Astrocyte (in vitro differentiated cells and primary cell): ENCODE results near the gene NAA15. TPM values are rescaled to one million over a fixed set of nuclear protein-coding genes. Genes with fewer than 3 reads are reported as not detected.

ENCODE experiments used
- DNase-seq: peaks from one replicate; pipeline ENCODE4 v3.0.0-alpha.2; 2010; ENCODE audit warnings: low read depth
- FAIRE-seq: peaks from 2 replicates; lab custom pipeline; 2011; peaks lifted over from hg19 to GRCh38; lab: Jason Lieb, UNC
- H2AFZ ChIP-seq: 2 replicates; pipeline ENCODE4 v1.6.0; 2012; ENCODE audit warnings: low read depth, low read length, inconsistent platforms
- H3K27ac ChIP-seq: 2 replicates; pipeline ENCODE4 v1.5.1; 2011; ENCODE audit warnings: low read depth, low read length, inconsistent platforms
- H3K27me3 ChIP-seq: 2 replicates; pipeline ENCODE4 v1.6.0; 2011; ENCODE audit warnings: low read length, inconsistent platforms; ENCODE audit not compliant: insufficient read depth
- H3K36me3 ChIP-seq: 2 replicates; pipeline ENCODE4 v1.5.1; 2011; ENCODE audit warnings: low read length, inconsistent platforms; ENCODE audit not compliant: insufficient read depth
- H3K4me1 ChIP-seq: 2 replicates; pipeline ENCODE4 v1.5.1; 2011; ENCODE audit warnings: low read length, inconsistent platforms; ENCODE audit not compliant: insufficient read depth
- H3K4me2 ChIP-seq: 2 replicates; pipeline ENCODE4 v1.6.0; 2012; ENCODE audit warnings: low read length, inconsistent platforms
- H3K4me3 ChIP-seq: 2 replicates; pipeline ENCODE4 v1.5.1; 2011; ENCODE audit warnings: low read depth, mild to moderate bottlenecking, low read length, inconsistent platforms; ENCODE audit not compliant: insufficient read depth
- H3K79me2 ChIP-seq: 2 replicates; pipeline ENCODE4 v1.6.0; 2012; ENCODE audit warnings: mild to moderate bottlenecking, low read length, inconsistent platforms; ENCODE audit not compliant: insufficient read depth
- H3K9ac ChIP-seq: 2 replicates; pipeline ENCODE4 v1.6.0; 2012; ENCODE audit warnings: mild to moderate bottlenecking, low read length, inconsistent platforms
- H3K9me3 ChIP-seq: 2 replicates; pipeline ENCODE4 v1.5.1; 2012; ENCODE audit warnings: low read depth, mild to moderate bottlenecking, low read length, inconsistent platforms; ENCODE audit not compliant: insufficient read depth
- H4K20me1 ChIP-seq: 2 replicates; pipeline ENCODE4 v1.6.0; 2012; ENCODE audit warnings: low read length, inconsistent platforms; ENCODE audit not compliant: insufficient read depth
- H3K27ac Mint-ChIP-seq: one replicate; pipeline ENCODE4 v1.8.0; 2021; ENCODE audit warnings: mild to moderate bottlenecking, mixed read lengths; ENCODE audit not compliant: unreplicated experiment
- H3K27me3 Mint-ChIP-seq: one replicate; pipeline ENCODE4 v1.8.0; 2021; ENCODE audit warnings: low read depth, mixed read lengths; ENCODE audit not compliant: unreplicated experiment
- H3K36me3 Mint-ChIP-seq: one replicate; pipeline ENCODE4 v1.8.0; 2021; ENCODE audit warnings: low read depth, mixed read lengths; ENCODE audit not compliant: unreplicated experiment
- H3K4me1 Mint-ChIP-seq: one replicate; pipeline ENCODE4 v1.8.0; 2021; ENCODE audit warnings: low read depth, mixed read lengths; ENCODE audit not compliant: unreplicated experiment
- H3K4me3 Mint-ChIP-seq: one replicate; pipeline ENCODE4 v1.8.0; 2021; ENCODE audit warnings: mild to moderate bottlenecking, moderate library complexity, mixed read lengths; ENCODE audit not compliant: unreplicated experiment
- H3K9me3 Mint-ChIP-seq: one replicate; pipeline ENCODE4 v1.8.0; 2021; ENCODE audit warnings: mild to moderate bottlenecking, mixed read lengths; ENCODE audit not compliant: unreplicated experiment
- EZH2 ChIP-seq: IDR thresholded peaks from 2 replicates; pipeline ENCODE4 v1.6.1; 2012; ENCODE audit warnings: mild to moderate bottlenecking, low read length, inconsistent platforms; ENCODE audit not compliant: insufficient read depth
- total RNA-seq: library from RNA; stranded (reverse); gene quantifications from 2 replicates; pipeline ENCODE4 v1.2.1, GENCODE V29; 2021
- TF ChIP-seq, protein P1 (sequence below): IDR thresholded peaks from 2 replicates; pipeline ENCODE4 v1.5.1; 2011; ENCODE audit warnings: low read depth, mild to moderate bottlenecking, inconsistent platforms, low read length, moderate library complexity; ENCODE audit not compliant: insufficient read depth

The NAA15 gene
- total RNA-seq, 1 donor from 2014 or later = 64.5 TPM

DNA sequence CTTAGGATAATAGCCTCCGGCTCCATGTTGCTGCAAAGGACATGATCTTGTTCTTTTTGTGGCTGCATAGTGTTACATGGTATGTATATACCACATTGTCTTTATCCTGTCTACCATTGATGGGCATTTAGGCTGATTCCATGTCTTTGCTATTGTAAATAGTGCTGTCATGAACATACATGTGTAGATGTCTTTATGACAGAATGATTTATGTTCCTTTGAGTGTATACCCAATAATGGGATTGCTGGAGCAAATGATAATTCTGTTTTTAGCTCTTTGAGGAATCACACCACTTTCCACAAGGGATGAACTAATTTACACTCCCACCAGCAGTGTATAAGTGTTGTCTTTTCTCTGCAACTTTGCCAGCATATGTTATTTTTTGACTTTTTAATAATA, 157.2 kb downstream of the NAA15 start:
- no peaks in the 10 kb centered on the region for H3K36me3 ChIP-seq
- Mint-ChIP-seq H3K27me3 (no peaks in the 10 kb centered on the region), H3K4me3 (no peak overlapping the region), H3K9me3 (no peaks in the 10 kb centered on the region), H3K27ac (no peak overlapping the region), H3K4me1 (peaks cover 42% of the 10 kb centered on the region), H3K36me3 (peaks cover 8% of the 10 kb centered on the region)
- no peak overlapping the region for H3K9ac ChIP-seq
- TF ChIP-seq, protein P1, sequence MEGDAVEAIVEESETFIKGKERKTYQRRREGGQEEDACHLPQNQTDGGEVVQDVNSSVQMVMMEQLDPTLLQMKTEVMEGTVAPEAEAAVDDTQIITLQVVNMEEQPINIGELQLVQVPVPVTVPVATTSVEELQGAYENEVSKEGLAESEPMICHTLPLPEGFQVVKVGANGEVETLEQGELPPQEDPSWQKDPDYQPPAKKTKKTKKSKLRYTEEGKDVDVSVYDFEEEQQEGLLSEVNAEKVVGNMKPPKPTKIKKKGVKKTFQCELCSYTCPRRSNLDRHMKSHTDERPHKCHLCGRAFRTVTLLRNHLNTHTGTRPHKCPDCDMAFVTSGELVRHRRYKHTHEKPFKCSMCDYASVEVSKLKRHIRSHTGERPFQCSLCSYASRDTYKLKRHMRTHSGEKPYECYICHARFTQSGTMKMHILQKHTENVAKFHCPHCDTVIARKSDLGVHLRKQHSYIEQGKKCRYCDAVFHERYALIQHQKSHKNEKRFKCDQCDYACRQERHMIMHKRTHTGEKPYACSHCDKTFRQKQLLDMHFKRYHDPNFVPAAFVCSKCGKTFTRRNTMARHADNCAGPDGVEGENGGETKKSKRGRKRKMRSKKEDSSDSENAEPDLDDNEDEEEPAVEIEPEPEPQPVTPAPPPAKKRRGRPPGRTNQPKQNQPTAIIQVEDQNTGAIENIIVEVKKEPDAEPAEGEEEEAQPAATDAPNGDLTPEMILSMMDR = no peak
- no peak for TF ChIP-seq EZH2
- H4K20me1 ChIP-seq = peaks cover 70% of the 10 kb centered on the region
- no peaks in the 10 kb centered on the region for H3K9me3 ChIP-seq
- H3K27me3 ChIP-seq = no peaks in the 10 kb centered on the region
- H3K27ac ChIP-seq = no peak overlapping the region
- DNase-seq (no peak), FAIRE-seq (no peak)
- no peak overlapping the region for H2AFZ ChIP-seq
- no peak overlapping the region for H3K4me3 ChIP-seq
- peaks cover 12% of the 10 kb centered on the region for H3K4me1 ChIP-seq
- H3K79me2 ChIP-seq = peaks cover 86% of the 10 kb centered on the region
- no peak overlapping the region for H3K4me2 ChIP-seq

DNA sequence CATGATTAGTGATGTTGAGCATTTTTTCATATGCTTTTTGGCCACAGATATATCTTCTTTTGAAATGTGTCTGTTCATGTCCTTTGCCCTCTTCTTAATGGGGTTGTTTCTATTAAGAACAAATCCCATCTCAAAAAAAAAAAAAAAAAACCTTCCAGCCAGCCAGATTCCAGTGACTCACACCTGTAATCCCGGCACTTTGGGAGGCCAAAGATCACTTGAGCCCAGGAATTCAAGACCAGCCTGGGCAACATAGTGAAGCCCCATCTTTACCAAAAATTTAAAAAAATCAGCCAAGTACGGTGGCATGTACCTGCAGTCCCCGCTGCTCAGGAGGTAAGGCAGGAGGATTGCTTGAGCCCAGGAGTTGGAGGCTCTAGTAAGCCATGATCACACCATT, 157.7 kb downstream of the NAA15 start:
- Histone ChIP-seq H3K4me3 (no peak overlapping the region), H3K4me1 (peaks cover 12% of the 10 kb centered on the region), H3K27ac (no peak overlapping the region), H3K9me3 (no peaks in the 10 kb centered on the region), H2AFZ (no peak overlapping the region), H3K4me2 (no peak overlapping the region), H3K27me3 (no peaks in the 10 kb centered on the region), H4K20me1 (peaks cover 74% of the 10 kb centered on the region), H3K36me3 (no peaks in the 10 kb centered on the region), H3K79me2 (peaks cover 90% of the 10 kb centered on the region), H3K9ac (no peak overlapping the region)
- H3K27me3 Mint-ChIP-seq = no peaks in the 10 kb centered on the region
- no peak for FAIRE-seq
- peaks cover 8% of the 10 kb centered on the region for H3K36me3 Mint-ChIP-seq
- H3K4me3 Mint-ChIP-seq = no peak overlapping the region
- TF ChIP-seq, protein P1 = no peak
- no peak for TF ChIP-seq EZH2
- no peaks in the 10 kb centered on the region for H3K9me3 Mint-ChIP-seq
- peaks cover 42% of the 10 kb centered on the region for H3K4me1 Mint-ChIP-seq
- H3K27ac Mint-ChIP-seq = no peak overlapping the region
- DNase-seq = no peak

DNA sequence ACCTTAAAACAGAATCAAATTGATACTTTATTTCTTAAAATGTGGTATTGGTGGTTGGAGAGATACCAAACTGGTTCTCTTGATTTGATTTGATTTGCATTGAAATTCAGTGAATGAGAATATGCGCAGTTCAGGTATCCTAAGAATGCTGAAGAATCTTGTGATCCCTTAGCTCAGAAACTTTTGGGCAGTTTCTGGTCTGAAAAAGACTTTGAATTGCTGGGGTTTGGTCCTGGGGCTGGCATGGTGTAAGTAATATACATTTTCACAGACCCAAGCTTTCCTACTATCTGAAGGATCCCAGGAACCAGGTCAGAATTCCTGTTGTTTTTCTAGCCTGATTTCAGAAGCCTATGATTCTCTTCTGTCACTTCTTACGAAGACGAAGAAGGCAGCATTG, 159.3 kb downstream of the NAA15 start:
- Histone ChIP-seq H3K36me3 (no peaks in the 10 kb centered on the region), H3K27me3 (no peaks in the 10 kb centered on the region), H3K27ac (no peak overlapping the region), H3K4me2 (no peak overlapping the region), H2AFZ (no peak overlapping the region), H4K20me1 (peaks cover 68% of the 10 kb centered on the region), H3K4me1 (peaks cover 6% of the 10 kb centered on the region), H3K9ac (no peak overlapping the region), H3K4me3 (no peak overlapping the region), H3K9me3 (no peaks in the 10 kb centered on the region), H3K79me2 (peaks cover 83% of the 10 kb centered on the region)
- Mint-ChIP-seq H3K27me3 (no peaks in the 10 kb centered on the region), H3K9me3 (no peaks in the 10 kb centered on the region), H3K36me3 (peaks cover 8% of the 10 kb centered on the region), H3K4me3 (no peak overlapping the region), H3K4me1 (peaks cover 41% of the 10 kb centered on the region), H3K27ac (no peak overlapping the region)
- FAIRE-seq (no peak), DNase-seq (no peak)
- TF ChIP-seq EZH2 = no peak
- TF ChIP-seq, protein P1 = no peak
